Measurements from ENCODE around the gene PRDM2. TPM values are rescaled to one million over a fixed set of nuclear protein-coding genes. Genes with fewer than 3 reads are reported as not detected.
A peak's percentile ranks its signal among the peaks of the same experiment; 100 is the strongest.

PRDM2 gene
- polyA plus RNA-seq, 1 donor (not counting 4 experiments of a cell fraction or from before 2014, with no cell fraction given): 13.8 TPM

DNA sequence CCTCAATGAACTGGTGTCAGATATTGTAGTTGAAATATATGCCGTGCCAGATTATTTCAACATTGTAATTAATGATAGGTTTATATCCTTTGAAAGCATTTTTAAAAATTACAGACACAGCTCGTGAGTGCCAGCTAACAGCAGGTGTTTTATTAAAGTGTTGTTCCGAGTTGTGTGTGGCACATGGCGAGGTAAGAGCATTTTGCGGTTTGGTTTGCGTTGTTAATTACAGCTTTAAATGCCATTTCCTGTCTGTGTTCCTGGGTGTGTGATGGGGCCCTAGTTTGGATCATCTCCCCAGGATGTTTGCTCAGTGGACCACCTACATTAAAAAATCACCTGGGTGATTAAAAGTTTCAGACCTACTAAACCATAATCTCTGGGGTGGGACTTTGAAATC is 97.4 kb downstream of the PRDM2 start:
- Histone ChIP-seq H3K4me3 (ENCODE audit: control insufficient read depth in 2 of 3, extremely low read depth in 1 of 3, insufficient read depth in 2 of 3, low read depth in 1 of 3, low read length in 3 of 3) (no peak overlapping the region), H3K9me1 (ENCODE audit: control insufficient read depth, extremely low read depth, insufficient read depth, low read length) (peaks cover 4% of the 10 kb centered on the region), H3K9me3 (ENCODE audit: control insufficient read depth, low read depth, low read length) (no peaks in the 10 kb centered on the region), H4K20me1 (ENCODE audit: control insufficient read depth, extremely low read depth, insufficient read depth, low read length) (no peaks in the 10 kb centered on the region), H2AFZ (ENCODE audit: control insufficient read depth, low read length) (no peak overlapping the region), H3K27ac (ENCODE audit: control insufficient read depth, insufficient read depth, low read length) (no peak overlapping the region), H3K4me2 (ENCODE audit: control insufficient read depth, extremely low read depth, insufficient read depth, low read depth, low read length) (no peak overlapping the region), H3K79me2 (ENCODE audit: control insufficient read depth, insufficient read depth, low read length) (no peaks in the 10 kb centered on the region), H3K4me1 (ENCODE audit: control insufficient read depth, extremely low read depth, insufficient read depth, low read length) (peaks cover 28% of the 10 kb centered on the region), H3K9ac (ENCODE audit: control insufficient read depth, extremely low read depth, insufficient read depth, low read length) (no peak overlapping the region), H3K36me3 (ENCODE audit: control insufficient read depth in 2 of 2, extremely low read depth in 1 of 2, insufficient read depth in 2 of 2, low read length in 2 of 2) (peaks cover 0 to 3% of the 10 kb centered on the region in 2 experiments), H3K27me3 (ENCODE audit: control insufficient read depth, extremely low read depth, insufficient read depth, low read length) (no peaks in the 10 kb centered on the region)
- dilution Hi-C loops (cut with MboI; ENCODE audit: extremely low pct_ligation_motif_present, low sequenced_read_pairs): no loop called here
- FAIRE-seq (no peak), DNase-seq (ENCODE audit: low read depth, low spot score) (no peak)
- TF ChIP-seq, protein P1, sequence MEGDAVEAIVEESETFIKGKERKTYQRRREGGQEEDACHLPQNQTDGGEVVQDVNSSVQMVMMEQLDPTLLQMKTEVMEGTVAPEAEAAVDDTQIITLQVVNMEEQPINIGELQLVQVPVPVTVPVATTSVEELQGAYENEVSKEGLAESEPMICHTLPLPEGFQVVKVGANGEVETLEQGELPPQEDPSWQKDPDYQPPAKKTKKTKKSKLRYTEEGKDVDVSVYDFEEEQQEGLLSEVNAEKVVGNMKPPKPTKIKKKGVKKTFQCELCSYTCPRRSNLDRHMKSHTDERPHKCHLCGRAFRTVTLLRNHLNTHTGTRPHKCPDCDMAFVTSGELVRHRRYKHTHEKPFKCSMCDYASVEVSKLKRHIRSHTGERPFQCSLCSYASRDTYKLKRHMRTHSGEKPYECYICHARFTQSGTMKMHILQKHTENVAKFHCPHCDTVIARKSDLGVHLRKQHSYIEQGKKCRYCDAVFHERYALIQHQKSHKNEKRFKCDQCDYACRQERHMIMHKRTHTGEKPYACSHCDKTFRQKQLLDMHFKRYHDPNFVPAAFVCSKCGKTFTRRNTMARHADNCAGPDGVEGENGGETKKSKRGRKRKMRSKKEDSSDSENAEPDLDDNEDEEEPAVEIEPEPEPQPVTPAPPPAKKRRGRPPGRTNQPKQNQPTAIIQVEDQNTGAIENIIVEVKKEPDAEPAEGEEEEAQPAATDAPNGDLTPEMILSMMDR (optimal IDR thresholded peaks at IDR 0.05 in 1 of 3, IDR thresholded peaks at IDR 0.05 in 1 of 3, conservative IDR thresholded peaks at IDR 0.05 in 1 of 3; ENCODE audit: extremely low read depth in 1 of 3, insufficient read depth in 2 of 3, low read length in 3 of 3): no peak
- no peak for TF ChIP-seq EZH2 (IDR thresholded peaks at IDR 0.05; ENCODE audit: low read length)

- TF ChIP-seq, protein P1 (optimal IDR thresholded peaks at IDR 0.05 in 1 of 3, IDR thresholded peaks at IDR 0.05 in 1 of 3, conservative IDR thresholded peaks at IDR 0.05 in 1 of 3; ENCODE audit: extremely low read depth in 1 of 3, insufficient read depth in 2 of 3, low read length in 3 of 3): no peak
- TF ChIP-seq EZH2 (IDR thresholded peaks at IDR 0.05; ENCODE audit: low read length): no peak
- FAIRE-seq: no peak
- Histone ChIP-seq H3K27me3 (ENCODE audit: control insufficient read depth, extremely low read depth, insufficient read depth, low read length) (no peaks in the 10 kb centered on the region), H2AFZ (ENCODE audit: control insufficient read depth, low read length) (no peak overlapping the region), H3K36me3 (ENCODE audit: control insufficient read depth in 2 of 2, extremely low read depth in 1 of 2, insufficient read depth in 2 of 2, low read length in 2 of 2) (peaks cover 0 to 3% of the 10 kb centered on the region in 2 experiments), H3K9me3 (ENCODE audit: control insufficient read depth, low read depth, low read length) (no peaks in the 10 kb centered on the region), H4K20me1 (ENCODE audit: control insufficient read depth, extremely low read depth, insufficient read depth, low read length) (no peaks in the 10 kb centered on the region), H3K4me3 (ENCODE audit: control insufficient read depth in 2 of 3, extremely low read depth in 1 of 3, insufficient read depth in 2 of 3, low read depth in 1 of 3, low read length in 3 of 3) (no peak overlapping the region), H3K9me1 (ENCODE audit: control insufficient read depth, extremely low read depth, insufficient read depth, low read length) (peaks cover 4% of the 10 kb centered on the region), H3K4me2 (ENCODE audit: control insufficient read depth, extremely low read depth, insufficient read depth, low read depth, low read length) (no peak overlapping the region), H3K9ac (ENCODE audit: control insufficient read depth, extremely low read depth, insufficient read depth, low read length) (no peak overlapping the region), H3K79me2 (ENCODE audit: control insufficient read depth, insufficient read depth, low read length) (no peaks in the 10 kb centered on the region), H3K4me1 (ENCODE audit: control insufficient read depth, extremely low read depth, insufficient read depth, low read length) (peaks cover 28% of the 10 kb centered on the region), H3K27ac (ENCODE audit: control insufficient read depth, insufficient read depth, low read length) (peak overlapping the region; percentile 32)
- dilution Hi-C loops (cut with MboI; ENCODE audit: extremely low pct_ligation_motif_present, low sequenced_read_pairs): no loop called here
- no peak for DNase-seq (ENCODE audit: low read depth, low spot score)
Observed at GRCh38 chr1:13798120-13798519, 98.1 kb downstream of the PRDM2 start.

Measured in keratinocyte (primary cell).